T-helper 1 cell treated with Interleukin-12 subunit alpha and Interleukin-12 subunit beta and Interleukin-4 antibody, amounts not matched to agents 30 μg/mL and 1 μg/mL, for 36 hours (primary cell): Measurements from ENCODE around the gene GJC1.
"Not testable (repeated sequence)": the region's sequence is repeated elsewhere in the genome, so short reads cannot be mapped to it uniquely, and the experiment has no call there.

Source experiments
- H3K27ac Mint-ChIP-seq: one replicate; pipeline ENCODE4 v1.8.0; 2021; ENCODE audit warnings: mild to moderate bottlenecking, mixed read lengths
- H3K27me3 Mint-ChIP-seq: one replicate; pipeline ENCODE4 v1.8.0; 2021; ENCODE audit warnings: low read depth, mixed read lengths
- H3K36me3 Mint-ChIP-seq: one replicate; pipeline ENCODE4 v1.8.0; 2021; ENCODE audit warnings: low read depth, mixed read lengths
- H3K4me1 Mint-ChIP-seq: one replicate; pipeline ENCODE4 v1.8.0; 2021; ENCODE audit warnings: low read depth, mixed read lengths
- H3K4me3 Mint-ChIP-seq: one replicate; pipeline ENCODE4 v1.8.0; 2021; ENCODE audit warnings: mild to moderate bottlenecking, moderate library complexity, mixed read lengths
- H3K9me3 Mint-ChIP-seq: one replicate; pipeline ENCODE4 v1.8.0; 2021; ENCODE audit warnings: mixed read lengths

Gene GJC1

DNA sequence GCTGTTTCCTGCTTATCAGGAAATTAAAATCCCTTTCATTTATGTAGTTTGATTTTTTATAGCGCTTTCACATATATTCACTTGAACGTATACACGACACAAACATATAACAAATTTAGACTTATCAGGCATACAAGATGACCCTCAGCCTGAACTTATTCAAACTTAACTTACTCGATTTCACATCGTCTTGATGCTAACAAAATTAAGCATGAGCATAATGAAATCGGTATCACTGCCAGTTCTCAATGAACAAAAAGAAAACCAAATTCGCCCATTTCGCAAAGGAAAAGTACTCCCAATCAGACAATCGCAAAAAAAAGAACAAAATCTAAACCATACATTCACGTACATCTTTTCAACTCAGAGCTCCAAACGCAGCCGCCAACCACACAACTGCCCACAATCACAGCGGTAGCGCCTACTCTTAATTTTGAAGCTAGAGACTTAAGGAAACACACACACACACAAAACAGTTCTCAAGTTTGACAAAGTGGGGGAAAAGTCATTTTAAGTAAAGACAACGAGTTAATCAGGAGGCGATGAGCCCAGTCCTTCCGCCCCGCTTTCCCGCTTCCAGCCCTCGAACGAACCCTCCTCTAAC, 1.1 kb downstream of the GJC1 start:
- Mint-ChIP-seq H3K4me3 (peak overlapping the region; percentile 81), H3K4me1 (peaks cover 9% of the 10 kb centered on the region), H3K27ac (peak overlapping the region; percentile 16), H3K27me3 (peaks cover 62% of the 10 kb centered on the region), H3K36me3 (peaks cover 3% of the 10 kb centered on the region), H3K9me3 (no peaks in the 10 kb centered on the region)

DNA sequence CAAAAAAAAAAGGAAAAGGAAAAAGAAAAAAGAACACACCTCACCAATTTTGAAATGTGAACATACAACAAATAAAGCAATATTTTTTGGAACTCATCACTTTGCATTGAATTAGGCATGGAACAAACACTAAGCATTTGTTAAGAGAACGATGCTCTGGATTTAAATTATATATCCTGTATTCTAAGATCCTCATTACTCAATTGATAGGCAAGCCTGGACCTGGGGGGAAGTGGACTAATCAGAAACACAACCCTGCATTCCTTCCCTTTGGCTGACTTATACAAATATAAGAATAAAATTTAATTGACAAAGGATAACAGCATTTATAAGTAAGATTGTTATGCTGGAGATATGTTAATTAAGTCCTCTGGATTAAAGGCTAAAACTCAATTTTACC, 2.2 kb downstream of the GJC1 start:
- Mint-ChIP-seq H3K4me3 (no peak overlapping the region), H3K27ac (no peak overlapping the region), H3K27me3 (peaks cover 51% of the 10 kb centered on the region), H3K9me3 (no peaks in the 10 kb centered on the region), H3K4me1 (peaks cover 9% of the 10 kb centered on the region), H3K36me3 (peaks cover 3% of the 10 kb centered on the region)

DNA sequence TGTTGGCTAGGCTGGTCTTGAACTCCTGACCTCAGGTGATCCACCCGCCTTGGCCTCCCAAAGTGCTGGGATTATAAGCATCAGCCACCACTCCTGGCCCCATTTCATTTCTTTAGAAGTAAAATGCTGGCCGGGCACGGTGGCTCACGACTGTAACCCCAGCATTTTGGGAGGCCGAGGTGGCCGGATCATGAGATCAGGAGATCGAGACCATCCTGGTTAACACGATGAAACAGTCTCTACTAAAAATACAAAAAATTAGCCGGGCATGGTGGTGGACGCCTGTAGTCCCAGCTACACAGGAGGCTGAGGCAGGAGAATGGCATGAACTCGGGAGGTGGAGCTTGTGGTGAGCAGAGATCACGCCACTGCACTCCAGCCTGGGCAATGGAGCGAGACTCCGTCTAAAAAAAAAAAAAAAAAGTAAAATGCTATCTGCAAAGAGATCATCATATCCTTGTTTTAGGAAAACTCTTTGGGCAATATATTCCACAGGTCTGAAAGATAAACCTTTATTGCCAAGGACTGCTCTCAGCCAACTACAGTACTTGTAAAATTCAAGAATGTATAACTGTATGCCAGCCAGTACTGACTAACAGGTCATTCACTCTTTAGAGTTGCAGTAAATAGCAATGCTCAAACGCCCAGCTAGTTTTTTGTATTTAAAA, 3.8 kb downstream of the GJC1 start:
- no peak overlapping the region for H3K27ac Mint-ChIP-seq
- H3K36me3 Mint-ChIP-seq, result peaks cover 3% of the 10 kb centered on the region
- peaks cover 9% of the 10 kb centered on the region for H3K4me1 Mint-ChIP-seq
- H3K4me3 Mint-ChIP-seq, result no peak overlapping the region
- H3K27me3 Mint-ChIP-seq, result peaks cover 38% of the 10 kb centered on the region
- no peaks in the 10 kb centered on the region for H3K9me3 Mint-ChIP-seq

DNA sequence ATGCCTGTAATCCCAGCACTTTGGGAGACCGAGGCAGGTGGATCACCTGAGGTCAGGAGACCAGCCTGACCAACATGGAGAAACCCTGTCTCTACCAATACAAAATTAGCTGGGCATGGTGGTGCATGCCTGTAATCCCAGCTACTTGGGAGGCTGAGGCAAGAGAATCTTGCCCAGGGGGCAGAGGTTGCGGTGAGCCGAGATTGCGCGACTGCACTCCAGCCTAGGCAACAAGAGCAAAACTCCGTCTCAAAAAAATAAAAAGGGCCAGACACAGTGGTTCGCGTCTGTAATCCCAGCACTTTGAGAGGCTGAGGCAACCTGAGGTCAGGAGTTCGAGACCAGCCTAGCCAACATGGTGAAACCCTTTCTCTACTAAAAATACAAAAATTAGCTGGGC, 4.9 kb downstream of the GJC1 start:
- H3K4me3 Mint-ChIP-seq, H3K27ac Mint-ChIP-seq, H3K36me3 Mint-ChIP-seq, H3K4me1 Mint-ChIP-seq, H3K9me3 Mint-ChIP-seq: not testable (repeated sequence)
- H3K27me3 Mint-ChIP-seq, result peaks cover 28% of the 10 kb centered on the region

DNA sequence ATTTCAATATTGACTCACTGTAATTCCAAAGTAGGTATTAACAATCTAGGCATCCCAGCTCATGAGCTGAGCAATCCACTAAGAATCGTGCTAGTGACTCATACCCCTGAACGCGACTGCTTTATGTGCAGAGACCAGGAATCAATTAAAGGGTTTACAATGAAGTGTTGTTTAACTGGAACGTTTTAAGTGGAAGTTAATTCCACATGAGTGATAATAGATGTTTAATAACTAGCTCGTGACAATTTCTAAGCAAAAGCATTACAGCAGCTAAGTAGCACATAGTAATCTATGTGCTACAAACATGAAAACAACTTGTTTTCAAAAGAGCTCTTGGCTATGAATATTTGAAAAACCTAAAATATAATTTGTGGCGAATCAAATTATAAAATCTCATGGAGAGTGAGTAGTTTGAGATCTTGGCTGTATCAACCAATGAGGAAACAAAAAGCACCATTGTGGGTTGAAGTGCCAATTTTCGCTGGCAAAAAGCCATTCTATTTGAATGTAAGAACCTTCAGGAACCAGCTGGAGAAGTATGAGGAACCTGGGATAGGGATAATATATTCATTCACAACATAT, 9.4 kb downstream of the GJC1 start:
- Mint-ChIP-seq H3K9me3 (no peaks in the 10 kb centered on the region), H3K36me3 (no peaks in the 10 kb centered on the region), H3K4me3 (no peak overlapping the region), H3K4me1 (no peaks in the 10 kb centered on the region), H3K27me3 (no peaks in the 10 kb centered on the region), H3K27ac (no peak overlapping the region)

DNA sequence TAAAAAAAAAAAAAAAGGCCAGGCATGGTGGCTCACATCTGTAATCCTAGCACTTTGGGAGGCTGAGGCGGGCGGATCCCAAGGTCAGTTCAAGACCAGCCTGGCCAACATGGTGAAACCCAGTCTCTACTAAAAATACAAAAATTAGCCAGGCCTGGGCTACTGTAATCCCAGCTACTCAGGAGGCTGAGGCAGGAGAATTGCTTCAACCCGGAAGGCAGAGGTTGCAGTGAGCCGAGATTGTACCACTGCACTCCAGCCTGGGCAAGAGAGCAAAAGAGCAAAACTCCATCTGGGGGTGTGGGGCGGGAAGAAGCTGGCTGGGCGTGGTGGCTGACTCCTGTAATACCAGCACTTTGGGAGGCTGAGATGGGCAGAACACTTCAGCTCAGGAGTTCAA, 11.6 kb downstream of the GJC1 start:
- not testable (repeated sequence) for H3K36me3 Mint-ChIP-seq, H3K9me3 Mint-ChIP-seq, H3K27ac Mint-ChIP-seq, H3K4me3 Mint-ChIP-seq, H3K27me3 Mint-ChIP-seq, H3K4me1 Mint-ChIP-seq

DNA sequence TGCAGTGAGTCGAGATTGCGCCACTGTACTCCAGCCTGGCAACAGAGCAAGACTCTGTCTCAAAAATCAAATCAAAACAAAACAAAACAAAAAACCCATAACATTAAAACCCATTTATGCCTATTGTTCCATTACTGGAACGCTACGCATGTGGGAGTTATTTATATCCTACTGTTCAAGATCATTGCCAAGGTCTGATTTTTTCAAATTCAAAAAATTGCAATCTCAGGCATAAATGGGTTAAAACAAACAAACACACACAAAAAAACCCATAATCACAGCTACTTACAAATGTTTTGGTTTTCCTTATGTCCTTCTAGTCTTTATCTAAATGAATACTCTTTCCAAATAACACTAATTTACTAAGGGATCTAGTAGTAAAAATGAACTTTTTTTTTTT, 17.8 kb downstream of the GJC1 start:
- no peak overlapping the region for H3K27ac Mint-ChIP-seq
- H3K36me3 Mint-ChIP-seq, result no peaks in the 10 kb centered on the region
- peaks cover 2% of the 10 kb centered on the region for H3K27me3 Mint-ChIP-seq
- H3K9me3 Mint-ChIP-seq, result no peaks in the 10 kb centered on the region
- H3K4me3 Mint-ChIP-seq, result no peak overlapping the region
- no peaks in the 10 kb centered on the region for H3K4me1 Mint-ChIP-seq

DNA sequence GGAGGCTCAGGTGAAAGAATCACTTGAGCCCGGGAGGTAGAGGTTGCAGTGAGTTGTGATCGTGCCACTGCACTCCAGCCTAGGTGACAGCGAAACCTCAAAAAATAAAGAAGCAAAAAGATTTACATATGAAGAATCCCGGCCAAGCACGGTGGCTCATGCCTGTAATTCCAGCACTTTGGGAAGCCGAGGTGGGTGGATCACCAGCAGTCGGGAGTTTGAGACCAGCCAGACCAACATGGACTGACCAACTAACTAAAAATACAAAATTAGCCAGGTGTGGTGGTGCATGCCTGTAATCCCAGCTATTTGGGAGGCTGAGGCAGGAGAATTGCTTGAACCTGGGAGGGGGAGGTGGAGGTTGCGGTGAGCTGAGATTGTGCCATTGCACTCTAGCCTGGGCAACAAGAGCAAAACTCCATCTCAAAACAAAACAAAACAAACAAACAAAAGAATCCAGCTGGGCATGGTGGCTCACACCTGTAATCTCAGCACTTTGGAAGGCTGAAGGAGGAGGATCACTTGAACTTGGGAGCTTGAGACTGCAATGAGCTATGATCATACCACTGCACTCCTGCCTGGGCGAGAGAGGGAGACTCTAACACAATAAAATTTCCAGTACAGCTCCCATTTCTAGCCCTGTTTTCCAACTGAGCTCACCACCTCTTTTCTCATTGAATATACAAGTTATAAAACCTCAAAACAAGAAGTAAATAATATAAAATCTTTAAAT, 21.3 kb downstream of the GJC1 start:
- not testable (repeated sequence) for H3K36me3 Mint-ChIP-seq, H3K27ac Mint-ChIP-seq, H3K4me3 Mint-ChIP-seq, H3K4me1 Mint-ChIP-seq, H3K9me3 Mint-ChIP-seq
- H3K27me3 Mint-ChIP-seq, result peaks cover 12% of the 10 kb centered on the region

DNA sequence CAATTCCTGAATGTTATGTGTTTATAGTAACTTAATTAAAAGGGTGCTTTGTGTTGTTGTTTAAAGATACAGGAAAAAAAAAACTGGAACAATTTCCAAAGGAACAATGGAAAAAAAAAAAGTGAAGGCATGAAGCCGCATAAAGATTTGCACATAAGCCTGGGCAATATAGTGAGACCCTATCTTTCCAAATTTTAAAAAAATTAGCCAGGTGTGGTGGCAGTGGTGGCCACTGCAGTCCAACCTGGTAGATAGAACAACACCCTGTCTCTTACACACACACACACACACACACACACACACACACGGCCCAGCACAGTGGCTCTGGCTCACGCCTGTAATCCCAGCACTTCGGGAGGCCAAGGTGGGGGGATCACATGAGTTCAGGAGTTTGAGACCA, 21.9 kb downstream of the GJC1 start:
- H3K27ac Mint-ChIP-seq, result no peak overlapping the region

DNA sequence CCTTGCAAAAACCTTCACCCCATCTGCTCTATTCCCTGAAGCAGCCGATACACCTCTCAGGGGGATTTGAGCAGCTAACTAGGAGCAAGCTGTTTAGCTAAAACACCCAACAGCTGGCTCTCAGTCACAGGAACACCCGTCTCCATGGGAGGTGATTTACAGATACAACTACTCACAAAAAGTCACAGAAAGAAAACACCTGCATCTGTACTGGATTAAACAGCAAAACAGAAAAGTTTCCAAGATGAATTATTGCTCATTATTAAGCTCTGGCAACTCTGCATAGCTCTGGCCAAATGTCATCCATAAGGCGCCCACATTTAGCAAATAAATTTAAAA, 22.3 kb downstream of the GJC1 start:
- no peaks in the 10 kb centered on the region for H3K4me1 Mint-ChIP-seq

More for the DNA sequence above, 21.9 kb downstream of the GJC1 start:
- Mint-ChIP-seq H3K27me3 (peaks cover 12% of the 10 kb centered on the region), H3K4me1 (no peaks in the 10 kb centered on the region), H3K4me3 (no peak overlapping the region), H3K36me3 (no peaks in the 10 kb centered on the region), H3K9me3 (no peaks in the 10 kb centered on the region)

DNA sequence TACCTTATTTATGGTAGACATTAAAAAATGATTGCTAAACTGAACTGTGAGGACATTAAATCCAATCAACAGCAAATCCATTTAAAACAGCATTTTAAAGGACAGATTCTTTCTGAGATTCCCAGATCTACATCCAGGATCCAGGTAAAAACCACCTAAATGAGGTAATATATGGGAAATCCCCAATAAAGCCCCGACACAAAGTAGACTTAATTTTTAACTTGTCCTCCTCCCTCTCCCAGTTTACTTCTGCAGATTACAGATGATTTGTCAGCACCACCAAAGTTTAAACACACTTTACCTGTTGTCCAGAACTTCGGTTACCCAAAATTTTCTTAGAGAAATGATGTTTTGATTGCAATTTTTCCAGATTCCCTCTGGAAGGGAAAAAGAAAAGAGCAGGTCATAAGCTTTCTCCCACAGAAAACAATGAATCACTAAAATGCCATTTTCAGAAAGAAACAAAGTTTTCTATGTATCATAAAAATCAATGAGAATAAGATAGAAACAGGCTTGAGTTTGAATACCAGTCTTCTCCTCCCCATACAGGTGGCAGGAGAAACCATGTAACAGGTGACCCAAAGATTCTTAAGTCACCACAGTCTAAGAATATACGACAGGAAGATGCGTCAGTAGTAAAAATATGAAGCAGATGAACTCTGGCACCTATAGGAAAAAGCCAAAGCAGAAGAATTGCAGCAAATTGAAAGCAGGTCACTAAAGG, 22.8 kb downstream of the GJC1 start:
- Mint-ChIP-seq H3K27me3 (peaks cover 13% of the 10 kb centered on the region), H3K4me3 (no peak overlapping the region), H3K9me3 (no peaks in the 10 kb centered on the region), H3K4me1 (no peaks in the 10 kb centered on the region), H3K27ac (no peak overlapping the region), H3K36me3 (no peaks in the 10 kb centered on the region)

More for the DNA sequence above, 22.3 kb downstream of the GJC1 start:
- peaks cover 12% of the 10 kb centered on the region for H3K27me3 Mint-ChIP-seq
- no peaks in the 10 kb centered on the region for H3K36me3 Mint-ChIP-seq
- H3K4me3 Mint-ChIP-seq, result no peak overlapping the region
- H3K27ac Mint-ChIP-seq, result no peak overlapping the region
- H3K9me3 Mint-ChIP-seq, result no peaks in the 10 kb centered on the region

DNA sequence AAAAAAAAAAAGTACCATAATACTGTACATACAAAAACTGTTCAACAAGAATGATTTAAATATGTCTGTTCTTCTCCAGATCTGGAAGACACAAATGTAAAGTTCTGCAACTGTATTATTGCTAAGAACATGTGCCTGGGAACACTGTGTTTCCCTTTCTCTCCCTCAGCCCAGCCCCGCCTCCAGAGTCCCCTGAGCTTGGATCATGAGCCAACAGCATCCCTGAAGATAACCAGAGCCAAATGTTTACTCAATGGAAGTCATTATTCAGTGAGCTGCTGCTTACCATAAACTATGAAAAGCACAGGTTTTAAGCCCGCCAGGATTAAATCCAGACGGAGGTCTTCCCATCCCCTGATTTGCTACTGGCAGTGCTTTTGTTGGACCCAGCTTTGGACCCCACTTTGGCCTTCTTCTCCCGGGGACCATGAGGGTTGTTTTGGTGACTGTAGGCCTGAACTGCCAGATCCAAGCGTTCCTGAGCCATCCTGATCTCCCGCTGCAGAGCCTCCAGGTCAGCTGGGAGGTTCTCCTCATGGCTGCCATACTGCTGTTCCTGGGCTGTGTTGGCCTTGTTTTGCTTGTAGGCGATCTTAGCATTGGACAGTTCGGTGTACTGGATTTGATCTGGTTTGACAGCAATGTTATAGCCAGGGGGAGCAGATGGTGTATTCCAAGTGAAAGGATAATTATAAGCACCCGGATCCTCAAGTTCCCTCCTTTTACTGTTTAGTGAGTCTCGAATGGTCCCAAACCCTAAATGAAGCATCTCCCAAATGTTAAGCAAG, 25.6 kb downstream of the GJC1 start:
- no peak overlapping the region for H3K4me3 Mint-ChIP-seq

DNA sequence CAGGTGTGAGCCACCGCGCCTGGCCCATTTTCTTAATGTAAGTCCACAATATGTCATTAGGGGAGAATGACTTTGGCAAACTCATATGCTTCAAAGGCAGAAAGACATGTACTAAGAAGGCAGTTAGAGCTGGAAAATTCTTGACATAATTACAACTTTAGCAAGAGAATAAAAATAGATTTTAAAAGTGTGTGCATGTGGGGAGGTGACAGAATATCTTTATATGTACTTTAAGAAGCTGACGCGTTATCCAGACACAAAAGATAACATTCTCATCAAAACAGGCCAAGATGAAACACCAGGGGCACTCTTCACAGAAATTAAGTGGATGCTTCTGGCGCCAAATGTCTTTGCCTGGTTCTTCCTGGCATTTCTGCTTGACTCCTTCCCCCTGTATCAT, 28.2 kb downstream of the GJC1 start:
- Mint-ChIP-seq H3K27me3 (peaks cover 16% of the 10 kb centered on the region), H3K27ac (no peak overlapping the region), H3K4me3 (no peak overlapping the region), H3K9me3 (no peaks in the 10 kb centered on the region), H3K36me3 (no peaks in the 10 kb centered on the region), H3K4me1 (peaks cover 7% of the 10 kb centered on the region)

More for the DNA sequence above, 25.6 kb downstream of the GJC1 start:
- Mint-ChIP-seq H3K27me3 (peaks cover 20% of the 10 kb centered on the region), H3K4me1 (no peaks in the 10 kb centered on the region), H3K36me3 (no peaks in the 10 kb centered on the region), H3K27ac (no peak overlapping the region), H3K9me3 (no peaks in the 10 kb centered on the region)

DNA sequence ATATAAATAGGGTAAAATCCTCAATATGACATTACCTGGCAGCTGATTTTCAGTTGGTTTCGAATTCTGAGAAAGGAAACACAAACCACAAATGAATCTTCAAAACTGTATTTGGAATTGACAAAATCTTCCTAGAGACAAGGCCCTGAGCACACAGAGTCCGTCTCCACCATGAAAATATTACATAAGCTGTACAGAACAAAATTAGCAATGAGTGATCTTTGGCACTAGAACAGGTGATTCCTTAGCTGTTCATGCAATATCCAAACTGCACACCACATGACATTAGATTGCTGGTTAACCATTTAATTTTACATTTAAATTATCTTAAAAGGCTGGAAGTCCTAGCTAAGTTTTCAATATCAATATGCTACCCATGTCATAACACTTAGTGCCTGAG, 31.7 kb downstream of the GJC1 start:
- H3K27ac Mint-ChIP-seq, result no peak overlapping the region
- no peaks in the 10 kb centered on the region for H3K9me3 Mint-ChIP-seq
- no peak overlapping the region for H3K4me3 Mint-ChIP-seq
- H3K36me3 Mint-ChIP-seq, result no peaks in the 10 kb centered on the region
- H3K27me3 Mint-ChIP-seq, result peaks cover 8% of the 10 kb centered on the region
- peaks cover 14% of the 10 kb centered on the region for H3K4me1 Mint-ChIP-seq
